DMS 273 treated with DMSO at 0.1 percent for 48 hours (cell line): ENCODE measurements around the gene DGKZ.
"Not testable (repeated sequence)": the region's sequence is repeated elsewhere in the genome, so short reads cannot be mapped to it uniquely, and the experiment has no call there.

Source experiments
- DNase-seq: peaks from one replicate; lab custom pipeline; 2025; lab: John Stamatoyannopoulos, UW

DGKZ gene, protein sequence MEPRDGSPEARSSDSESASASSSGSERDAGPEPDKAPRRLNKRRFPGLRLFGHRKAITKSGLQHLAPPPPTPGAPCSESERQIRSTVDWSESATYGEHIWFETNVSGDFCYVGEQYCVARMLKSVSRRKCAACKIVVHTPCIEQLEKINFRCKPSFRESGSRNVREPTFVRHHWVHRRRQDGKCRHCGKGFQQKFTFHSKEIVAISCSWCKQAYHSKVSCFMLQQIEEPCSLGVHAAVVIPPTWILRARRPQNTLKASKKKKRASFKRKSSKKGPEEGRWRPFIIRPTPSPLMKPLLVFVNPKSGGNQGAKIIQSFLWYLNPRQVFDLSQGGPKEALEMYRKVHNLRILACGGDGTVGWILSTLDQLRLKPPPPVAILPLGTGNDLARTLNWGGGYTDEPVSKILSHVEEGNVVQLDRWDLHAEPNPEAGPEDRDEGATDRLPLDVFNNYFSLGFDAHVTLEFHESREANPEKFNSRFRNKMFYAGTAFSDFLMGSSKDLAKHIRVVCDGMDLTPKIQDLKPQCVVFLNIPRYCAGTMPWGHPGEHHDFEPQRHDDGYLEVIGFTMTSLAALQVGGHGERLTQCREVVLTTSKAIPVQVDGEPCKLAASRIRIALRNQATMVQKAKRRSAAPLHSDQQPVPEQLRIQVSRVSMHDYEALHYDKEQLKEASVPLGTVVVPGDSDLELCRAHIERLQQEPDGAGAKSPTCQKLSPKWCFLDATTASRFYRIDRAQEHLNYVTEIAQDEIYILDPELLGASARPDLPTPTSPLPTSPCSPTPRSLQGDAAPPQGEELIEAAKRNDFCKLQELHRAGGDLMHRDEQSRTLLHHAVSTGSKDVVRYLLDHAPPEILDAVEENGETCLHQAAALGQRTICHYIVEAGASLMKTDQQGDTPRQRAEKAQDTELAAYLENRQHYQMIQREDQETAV

DNA sequence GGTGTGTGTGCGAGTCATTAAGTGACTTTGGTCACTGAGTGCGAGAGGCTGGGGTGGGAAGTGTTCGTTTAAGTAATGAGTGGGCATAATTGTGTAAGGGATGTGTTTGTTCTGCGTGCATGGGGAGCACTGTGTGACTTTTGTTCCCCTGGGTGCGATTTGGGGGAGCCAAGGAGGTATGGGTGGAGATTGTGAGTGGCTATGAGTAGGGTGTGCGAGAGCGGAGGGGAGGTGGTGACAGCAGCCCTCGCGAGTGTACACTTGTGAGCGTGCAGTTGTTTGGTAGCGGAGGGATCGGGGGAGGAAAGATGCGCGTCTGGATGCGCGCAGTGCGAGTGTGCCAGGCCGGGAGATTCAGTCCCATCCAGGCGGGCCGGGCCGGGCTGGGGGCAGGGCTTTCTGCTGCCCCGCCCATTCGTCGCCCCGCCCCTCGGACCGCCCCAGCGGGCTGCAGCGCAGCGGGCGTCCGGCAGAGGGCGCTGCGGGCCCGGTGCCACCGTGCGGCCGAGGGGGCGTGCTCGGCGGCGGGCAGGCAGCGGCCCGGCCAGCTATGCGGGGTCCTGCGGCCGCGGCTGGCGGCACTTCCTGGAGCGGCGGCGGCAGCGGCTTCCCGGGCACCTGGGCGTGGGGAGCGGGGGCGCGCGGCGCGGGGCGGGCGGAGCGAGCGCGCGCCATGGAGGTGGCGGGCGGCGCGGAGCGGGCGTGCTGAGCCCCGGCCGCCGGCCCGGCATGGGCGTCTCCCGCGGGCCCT lies at the start of gene DGKZ:
TSS of gene DGKZ (plus strand) at position 578 of the 751 bp plus-strand sequence. CDS start 197 bp downstream, outside the sequence.
- no peak for DNase-seq

DNA sequence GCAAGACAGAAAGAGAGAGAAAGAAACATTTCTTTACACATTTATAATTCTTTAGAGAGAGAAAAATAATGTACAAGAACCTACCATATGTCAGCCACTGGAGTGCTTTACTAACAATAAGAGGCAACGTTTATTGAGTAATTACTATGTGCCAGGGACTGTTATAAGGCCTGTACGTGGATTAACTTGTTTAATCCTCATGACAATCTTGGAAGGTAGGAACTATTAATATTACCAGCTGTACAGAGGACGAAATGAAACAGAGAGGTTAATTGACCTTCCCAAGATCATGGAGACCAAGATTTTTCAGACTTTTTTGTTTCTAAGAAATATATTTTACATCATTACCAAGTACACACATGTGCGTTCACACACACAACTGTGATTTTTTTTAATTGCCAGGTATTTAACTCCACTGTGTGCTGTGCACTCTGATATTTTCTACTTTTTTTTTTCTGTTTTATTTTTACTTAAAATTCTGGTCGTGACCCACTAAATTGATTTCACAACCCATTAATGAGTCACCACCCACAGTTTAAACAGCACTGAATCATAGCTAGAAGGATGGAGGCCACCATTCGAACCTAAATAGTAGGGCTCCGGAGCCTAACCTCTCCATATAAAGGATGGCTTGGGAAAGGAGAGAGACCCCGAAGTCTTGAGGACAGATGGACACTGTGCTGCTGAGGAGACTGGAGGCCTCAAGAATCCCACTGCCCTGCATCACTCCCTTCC lies 48.4 kb upstream of the DGKZ start:
- no peak for DNase-seq

DNA sequence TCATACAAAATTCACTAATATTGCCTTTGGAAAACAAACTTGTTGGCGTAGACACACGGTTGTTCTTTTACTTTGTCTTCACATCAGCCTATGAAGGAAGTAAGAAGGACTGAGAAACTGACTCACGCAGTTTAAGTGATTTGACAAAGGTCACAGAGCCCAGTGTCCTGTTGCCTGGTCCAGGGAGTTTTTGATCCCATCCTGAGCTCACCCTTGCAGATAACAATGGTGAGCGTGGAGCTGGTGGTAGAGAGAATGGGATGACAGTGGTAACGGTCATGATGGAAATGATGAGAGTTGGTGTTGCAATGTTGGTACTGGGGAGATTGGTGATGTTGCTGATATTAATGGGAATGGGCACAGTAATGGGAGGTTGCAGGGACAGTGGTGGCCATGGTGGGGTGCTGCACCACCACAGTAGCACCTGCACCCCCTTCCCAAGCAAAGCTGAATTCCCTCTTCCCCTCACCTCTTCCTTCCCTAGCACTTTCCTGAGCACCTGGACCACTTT lies 47.8 kb upstream of the DGKZ start:
- no peak for DNase-seq

DNA sequence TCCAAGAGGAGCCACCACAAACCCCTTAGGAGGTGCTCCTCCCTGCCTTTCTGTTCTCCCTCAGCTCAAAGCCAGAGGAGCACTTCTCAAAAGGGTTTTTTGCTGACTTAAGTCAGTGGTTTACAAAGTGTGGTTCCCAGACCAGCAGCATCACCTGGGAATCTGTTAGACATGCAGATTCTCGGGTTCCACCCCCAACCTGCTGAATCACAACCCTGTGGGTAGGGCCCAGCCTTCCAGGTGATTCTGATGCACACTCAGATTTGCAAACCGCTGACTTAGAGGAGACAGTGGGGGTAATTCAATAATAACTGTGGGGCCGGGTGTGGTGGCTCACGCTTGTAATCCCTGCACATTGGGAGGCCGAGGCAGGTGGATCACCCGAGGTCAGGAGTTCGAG lies 47.0 kb upstream of the DGKZ start:
- no peak for DNase-seq

DNA sequence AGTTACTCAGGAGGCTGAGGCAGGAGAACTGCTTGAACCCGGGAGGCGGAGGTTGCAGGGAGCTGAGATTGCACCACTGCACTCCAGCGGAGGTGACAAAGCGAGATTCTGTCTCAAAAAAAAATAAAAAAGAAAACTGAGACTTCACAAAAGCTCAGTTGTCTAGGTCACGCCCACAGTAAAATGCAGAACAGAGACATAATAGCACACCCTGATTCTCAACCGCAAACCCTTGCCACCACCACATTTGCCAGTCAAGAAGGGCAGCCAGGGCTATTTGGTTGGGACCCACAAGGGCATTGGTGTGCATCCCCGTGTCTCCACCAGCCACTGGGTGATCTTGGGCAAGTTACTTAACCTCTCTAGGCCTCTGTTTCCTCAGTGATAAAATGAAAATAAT lies 44.4 kb upstream of the DGKZ start:
- no peak for DNase-seq

DNA sequence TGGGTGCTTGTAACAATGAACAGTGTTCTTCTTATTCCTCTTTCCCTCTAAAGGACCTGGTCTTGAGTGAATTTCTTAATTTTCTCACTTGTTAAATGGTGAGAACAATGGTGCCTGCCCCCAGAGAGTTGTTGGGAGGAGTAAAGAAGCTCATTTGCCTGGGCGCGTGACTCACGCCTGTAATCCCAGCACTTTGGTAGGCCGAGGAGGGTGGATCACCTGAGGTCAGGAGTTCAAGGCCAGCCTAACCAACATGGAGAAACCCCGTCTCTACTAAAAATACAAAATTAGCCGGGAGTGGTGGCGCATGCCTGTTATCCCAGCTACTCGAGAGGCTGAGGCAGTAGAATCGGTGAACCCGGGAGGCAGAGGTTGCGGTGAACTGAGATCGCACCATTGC lies 43.2 kb upstream of the DGKZ start:
- not testable (repeated sequence) for DNase-seq

DNA sequence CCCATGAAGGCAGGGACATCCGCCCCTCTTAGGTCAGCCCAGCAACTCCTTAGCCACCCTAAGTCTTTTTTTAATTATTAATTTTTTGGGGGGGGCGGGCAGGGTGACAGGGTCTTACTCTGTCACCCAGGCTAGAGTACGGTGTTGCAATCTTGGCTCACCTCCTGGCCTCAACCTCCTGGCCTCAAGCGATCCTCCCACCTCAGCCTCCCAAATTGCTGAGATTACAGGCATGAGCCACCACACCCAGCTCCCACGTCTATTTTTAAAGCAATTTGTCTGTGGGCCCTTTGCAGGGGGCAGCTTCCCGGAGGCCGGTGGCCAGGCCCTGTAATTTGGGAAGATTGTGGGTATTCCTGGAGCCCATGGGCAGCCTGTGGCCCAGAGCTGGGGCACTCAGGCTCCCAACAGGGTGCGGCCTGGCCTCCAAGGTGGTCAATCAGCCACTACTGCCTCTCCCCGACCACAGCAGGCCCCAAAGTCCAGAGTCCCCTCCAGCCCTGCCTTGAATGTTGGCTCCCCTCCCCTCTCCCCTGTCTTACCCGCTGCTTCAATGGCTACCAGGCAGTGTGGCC lies 42.6 kb upstream of the DGKZ start:
- DNase-seq = no peak

DNA sequence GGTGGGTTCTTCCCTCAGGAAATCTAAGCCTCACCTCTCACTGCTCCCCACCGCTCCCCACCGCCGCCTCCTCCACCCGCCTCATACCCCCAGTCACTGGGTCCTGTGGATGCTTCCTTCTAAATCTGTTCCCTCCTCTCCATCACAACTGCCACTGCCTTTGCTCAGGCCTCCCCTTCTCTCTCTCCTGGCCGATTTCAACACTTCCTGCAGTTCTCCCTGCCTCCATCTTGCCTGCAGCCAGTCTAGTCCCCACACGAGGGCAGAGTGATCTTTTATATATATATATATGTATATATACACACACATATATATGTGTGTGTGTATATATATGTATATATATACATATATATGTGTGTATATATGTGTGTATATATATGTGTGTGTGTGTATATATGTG lies 42.0 kb upstream of the DGKZ start:
- no peak for DNase-seq

DNA sequence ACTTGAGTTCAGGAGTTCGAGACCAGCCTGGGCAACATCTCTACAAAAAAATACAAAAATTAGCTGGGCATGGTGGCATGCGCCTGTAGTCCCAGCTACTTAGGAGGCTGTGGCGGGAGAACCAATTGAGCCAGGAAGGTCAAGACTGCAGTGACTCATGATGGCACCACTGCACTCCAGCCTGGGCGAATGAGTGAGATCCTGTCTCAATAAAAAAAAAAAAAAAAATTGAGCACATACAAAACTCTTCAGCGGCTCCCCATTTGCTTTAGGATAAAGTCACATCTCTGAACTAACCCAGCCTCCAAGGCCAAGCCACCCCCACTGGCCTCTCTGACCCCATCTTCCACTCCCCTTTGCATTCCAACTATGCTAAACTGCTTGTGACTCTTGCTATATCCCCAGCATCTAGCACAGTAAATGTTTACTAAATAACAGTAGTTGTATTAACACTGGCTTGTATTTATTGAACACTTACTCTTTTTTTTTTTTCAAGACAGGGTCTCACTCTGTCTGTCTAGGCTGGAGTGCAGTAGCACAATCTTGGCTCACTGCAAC lies 40.9 kb upstream of the DGKZ start:
- DNase-seq = no peak

DNA sequence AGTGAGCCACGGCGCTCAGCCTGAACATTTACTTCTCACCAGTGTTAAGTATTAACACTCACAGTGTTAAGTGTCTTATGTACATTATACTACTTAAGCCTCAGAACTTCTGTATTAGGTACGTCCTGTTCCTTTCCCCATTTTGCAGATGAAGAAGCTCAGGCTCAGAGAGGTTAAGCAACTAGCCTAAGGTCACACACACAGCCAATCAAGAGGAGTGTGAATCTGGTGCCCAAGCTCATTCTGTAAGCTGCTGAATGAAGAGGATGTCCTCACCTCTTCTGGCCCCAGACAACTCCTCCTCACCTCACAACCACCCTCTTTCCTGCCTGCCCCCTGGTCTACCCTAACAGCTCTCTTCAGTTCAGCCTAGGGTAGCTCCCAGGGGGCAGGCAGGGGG lies 39.9 kb upstream of the DGKZ start:
- DNase-seq = no peak

DNA sequence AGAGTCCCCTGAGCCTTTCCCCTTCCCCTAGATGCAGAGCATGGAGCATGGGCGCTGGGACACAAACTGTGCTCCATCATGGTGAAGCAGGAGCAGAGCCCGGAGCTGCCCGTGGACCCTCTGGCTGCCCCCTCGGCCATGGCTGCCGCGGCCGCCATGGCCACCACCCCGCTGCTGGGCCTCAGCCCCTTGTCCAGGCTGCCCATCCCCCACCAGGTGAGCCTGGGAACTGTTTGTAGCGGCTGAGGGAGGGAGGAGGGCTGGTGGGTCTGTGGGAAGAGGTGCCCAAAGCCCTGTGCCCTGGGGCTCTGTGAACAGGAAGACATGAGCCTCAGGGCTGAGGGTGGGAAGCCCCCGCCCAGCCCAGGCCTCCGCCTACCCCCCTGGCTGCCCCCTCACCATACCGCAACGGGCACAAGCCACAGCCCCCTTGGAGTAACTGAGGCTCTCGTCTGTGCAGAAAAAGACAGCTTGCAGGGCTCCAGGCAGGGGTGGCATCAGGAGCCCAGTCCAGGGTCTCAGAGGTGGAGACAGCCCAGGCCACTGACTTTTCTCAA lies 39.4 kb upstream of the DGKZ start:
- no peak for DNase-seq

DNA sequence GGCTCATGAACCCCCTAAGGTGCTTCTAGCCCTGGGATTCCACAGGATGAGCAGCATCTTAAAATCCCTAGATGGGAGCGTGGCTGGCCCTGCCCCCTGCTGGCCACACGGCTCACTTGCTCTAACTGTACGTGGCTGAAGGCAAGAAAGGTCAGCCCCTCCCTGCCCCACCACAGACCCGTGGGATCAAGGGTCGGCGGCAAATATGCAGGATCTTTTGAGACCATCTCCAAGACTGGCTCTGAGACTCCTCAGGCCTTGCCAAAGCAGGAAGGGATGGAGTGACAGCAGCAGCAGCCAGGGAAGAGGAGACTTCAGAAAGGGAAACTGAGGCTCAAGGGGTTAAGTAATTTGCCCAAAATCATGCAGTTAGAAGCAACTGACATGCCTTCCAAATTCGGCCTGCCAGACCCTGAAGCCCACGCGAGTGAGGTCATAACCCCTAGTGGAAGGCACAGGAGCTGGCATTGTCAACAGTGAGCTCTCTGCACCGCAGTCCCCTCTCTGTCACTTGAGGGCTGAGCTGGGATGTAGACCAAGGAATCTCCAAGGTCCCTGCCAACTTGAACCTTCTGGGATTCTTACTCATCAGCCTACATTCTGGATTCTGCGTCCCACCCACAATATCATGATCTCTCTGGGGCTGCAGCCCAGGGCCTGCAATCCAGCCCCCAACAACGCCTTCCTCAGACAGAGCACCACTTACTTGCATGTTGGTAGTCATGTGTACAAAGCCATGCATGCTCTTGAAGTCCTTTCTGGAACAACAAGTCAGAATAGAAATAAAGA lies 38.4 kb upstream of the DGKZ start:
- no peak for DNase-seq

DNA sequence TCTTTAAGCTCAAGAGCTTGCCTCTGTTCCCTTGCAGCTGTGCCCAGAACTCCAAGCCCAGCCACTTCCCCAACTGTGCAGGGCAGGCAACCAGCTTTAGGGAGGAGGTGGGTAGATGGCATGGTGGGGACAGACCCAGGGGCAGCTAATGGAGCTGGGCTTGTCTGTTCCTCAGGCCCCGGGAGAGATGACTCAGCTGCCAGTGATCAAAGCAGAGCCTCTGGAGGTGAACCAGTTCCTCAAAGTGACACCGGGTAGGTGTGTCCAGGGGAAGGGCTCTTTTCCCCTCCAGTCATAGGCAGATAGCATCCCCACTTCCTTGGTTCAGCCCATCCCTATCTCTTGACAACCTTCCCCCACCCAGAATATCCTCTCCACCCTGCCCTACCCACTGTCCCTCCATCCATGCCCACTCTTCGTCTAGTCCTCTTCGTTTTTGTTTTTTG lies 37.4 kb upstream of the DGKZ start:
- no peak for DNase-seq

DNA sequence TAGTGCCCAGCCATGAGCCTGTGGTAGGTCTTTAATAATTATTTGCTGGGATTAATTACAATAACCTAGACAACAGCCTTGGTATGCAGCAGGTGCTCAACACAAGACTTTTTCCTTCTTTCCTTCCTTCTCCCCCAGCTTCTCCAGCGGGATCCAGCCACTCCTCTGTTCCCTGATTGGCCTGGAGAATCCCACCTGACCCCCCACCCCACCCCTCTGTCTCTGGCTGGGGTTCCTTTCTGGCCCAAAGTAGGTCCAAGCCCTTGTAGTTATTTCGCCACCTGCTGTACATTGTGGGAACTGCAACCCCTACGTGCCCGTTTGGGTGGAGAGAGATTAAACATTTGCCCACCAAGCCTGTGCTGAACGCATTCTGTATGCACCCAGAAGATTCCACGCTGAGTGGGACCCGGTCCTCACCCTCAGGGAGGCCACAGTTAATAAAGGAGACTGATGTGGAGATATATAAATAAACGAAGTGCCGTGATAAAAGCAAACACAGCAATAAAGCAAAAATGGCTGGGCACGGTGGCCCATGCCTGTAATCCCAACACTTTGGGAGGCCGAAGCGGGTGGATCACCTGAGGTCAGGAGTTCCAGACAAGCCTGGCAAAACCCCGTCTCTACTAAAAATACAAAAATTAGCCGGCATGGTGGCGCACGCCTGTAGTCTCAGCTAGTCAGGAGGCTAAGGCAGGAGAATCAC lies 32.1 kb upstream of the DGKZ start:
- DNase-seq = no peak

DNA sequence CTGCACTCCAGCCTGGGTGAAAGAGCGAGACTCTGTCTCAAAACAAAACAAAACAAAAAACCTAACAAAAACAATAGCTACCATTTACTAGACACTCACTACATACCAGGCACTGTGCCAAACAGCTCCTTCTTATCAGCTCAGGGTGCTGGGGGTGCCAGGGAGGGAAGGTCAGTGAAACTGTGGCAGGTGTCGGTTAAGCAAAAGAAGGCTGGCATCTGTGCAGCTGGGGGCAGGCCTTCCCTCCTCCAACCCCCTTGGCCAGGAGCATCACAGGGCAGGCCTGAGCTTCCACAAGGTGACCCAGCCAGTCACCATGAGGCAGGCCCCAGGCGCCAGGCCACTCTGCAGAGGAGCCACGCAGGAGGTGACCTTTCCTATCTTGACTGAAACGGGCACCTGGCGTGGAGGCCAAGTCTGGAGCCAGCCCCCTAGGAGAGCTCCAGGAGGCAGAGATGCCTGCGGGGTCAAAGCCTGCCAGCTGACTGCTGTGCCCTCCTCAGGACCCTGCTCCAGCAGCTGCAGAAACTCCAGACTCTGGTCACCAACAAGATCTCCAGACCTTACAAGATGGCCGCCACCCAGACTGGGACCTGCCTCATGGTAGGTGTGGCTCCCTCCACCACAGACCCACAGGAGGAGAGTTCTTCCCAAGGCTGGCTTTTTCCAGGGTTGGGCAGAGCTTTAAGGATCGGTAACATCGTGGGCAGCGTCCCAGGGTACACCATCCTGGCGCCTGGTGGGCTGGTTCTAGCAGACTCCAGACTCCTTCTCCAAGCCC lies 31.3 kb upstream of the DGKZ start:
- no peak for DNase-seq

DNA sequence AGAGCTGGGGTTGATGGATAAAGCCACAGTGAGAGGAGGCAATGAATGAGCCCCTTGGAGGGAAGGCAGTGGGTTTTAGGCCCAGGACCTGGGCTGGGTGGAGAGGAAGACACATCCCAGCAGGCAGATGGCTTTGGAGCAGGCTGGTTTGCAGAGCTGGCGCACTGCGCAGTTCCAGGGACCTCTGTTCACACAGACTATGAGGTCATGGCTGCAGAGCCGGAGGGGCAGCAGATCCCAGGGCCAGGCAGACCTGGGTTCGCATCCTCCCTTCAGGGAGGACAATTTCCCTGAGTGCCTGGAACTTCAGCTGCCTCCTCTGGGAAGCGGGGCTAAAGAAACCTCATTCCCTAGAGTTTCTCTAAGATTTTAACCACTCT lies 28.2 kb upstream of the DGKZ start:
- no peak for DNase-seq

DNA sequence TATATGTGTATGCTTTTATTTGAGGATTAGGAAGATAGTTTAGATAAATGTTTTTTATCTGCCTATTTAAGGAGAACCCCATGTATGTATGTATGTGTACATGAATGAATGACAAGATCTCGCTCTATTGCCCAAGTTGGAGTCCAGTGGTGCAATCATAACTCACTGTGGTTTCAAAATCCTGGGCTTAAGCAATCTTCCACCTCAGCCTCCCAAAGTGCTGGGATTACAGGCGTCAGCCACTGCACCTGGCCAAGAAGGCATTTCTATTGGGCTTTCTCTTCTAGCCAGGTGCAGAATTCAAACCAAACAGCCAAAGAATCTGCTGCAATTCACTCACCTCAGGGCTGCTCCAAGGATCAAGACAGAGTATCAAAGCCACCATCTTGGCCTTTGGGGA lies 25.5 kb upstream of the DGKZ start:
- DNase-seq = no peak

DNA sequence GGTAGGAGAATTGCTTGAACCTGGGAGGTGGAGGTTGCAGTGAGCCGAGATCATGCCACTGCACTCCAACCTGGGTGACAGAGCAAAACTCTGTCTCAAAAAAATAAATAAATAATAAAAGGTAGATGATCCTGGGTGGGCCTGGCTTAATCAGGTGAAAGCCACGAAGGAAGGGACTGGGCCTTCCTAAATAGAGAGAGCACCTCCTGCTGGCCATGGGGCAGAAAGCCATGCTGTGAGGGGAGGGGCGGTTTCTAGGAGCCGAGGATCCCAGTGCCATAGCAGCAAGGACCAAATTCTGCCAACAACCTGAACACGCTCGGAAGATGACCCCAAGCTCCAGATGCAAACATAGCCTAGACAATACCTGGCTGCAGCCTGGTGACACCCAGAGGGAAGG lies 24.5 kb upstream of the DGKZ start:
- no peak for DNase-seq
